Endometrial microvascular endothelial cells (primary cell): Measurements from ENCODE around the gene RHOT2. TPM values are rescaled to one million over a fixed set of nuclear protein-coding genes. Genes with fewer than 3 reads are reported as not detected.

Source experiments
- in situ Hi-C: cut with HindIII; loops from 2 replicates; pipeline ENCODE4 v1.10.0; 2017; ENCODE audit warnings: low sequenced_read_pairs, low pct_unique_long_range_greater_than_20kb; ENCODE audit errors: inconsistent ontology term
- total RNA-seq: library from RNA; depleted of rRNA; stranded (reverse); fragments of >200 nt; gene quantifications from one replicate; pipeline ENCODE4 v1.2.3, GENCODE V29; 2015; ENCODE audit errors: inconsistent ontology term

The RHOT2 gene
- total RNA-seq, 1 donor from 2014 or later, result 41.3 TPM

DNA sequence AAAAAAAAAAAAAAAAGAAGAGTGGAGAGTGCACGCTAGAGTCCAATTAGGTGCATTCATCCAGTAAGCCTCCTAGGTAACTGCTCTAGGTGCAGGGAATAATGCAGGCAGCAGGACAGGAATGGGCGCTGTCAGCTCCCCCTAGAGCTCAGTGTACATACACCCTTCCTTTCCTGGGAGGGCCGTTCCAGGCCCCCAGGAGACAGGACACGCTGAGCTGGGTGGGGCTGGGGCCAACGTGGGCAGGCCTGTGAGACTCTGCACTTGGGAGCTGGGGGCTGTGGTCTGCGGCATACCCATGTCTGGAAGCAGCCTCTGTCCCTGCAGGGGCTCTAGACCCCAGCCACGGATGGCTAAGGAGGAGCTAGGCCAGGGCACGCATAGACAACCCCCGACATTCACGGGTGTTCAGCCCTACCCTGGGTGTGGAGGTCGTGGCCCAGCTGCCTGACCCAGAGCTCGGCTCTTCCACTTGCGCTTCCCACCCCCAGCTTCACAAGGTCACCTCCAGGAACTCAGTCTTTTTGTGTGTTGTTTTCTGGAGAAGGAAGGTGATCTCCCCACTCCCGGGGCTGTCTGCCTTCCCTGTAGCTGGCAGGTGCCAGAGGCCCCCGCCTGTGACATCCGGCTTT is 52.0 kb downstream of the RHOT2 start:
- in situ Hi-C loops, result no loop called here

DNA sequence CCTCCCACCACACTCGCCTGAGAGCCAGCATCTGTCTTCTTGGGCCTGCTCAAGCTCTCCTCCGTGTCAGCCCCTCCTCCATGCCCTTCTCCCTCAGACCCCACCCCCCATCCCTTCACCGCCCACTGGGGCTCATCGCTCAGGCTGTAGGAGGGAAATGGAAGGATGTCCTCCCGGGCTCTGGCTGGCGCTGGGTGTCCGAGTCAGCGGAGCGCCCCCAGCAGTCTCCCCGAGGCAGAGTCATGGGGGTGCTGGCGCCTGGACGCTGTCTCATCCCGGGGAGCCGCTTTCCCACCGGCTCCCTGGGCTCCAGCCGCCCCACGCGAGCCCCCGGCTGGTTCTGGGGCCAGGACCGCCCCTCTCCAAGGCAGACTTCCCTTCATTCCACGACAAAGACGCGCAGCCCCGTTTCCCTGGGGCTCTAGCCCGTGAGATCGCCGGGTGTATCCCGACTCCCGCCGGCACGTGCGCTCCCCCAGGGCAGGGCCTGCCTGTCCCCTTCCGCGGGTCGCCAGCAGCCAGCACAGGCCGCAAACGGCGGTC is 52.6 kb downstream of the RHOT2 start:
- in situ Hi-C loops, result no loop called here

DNA sequence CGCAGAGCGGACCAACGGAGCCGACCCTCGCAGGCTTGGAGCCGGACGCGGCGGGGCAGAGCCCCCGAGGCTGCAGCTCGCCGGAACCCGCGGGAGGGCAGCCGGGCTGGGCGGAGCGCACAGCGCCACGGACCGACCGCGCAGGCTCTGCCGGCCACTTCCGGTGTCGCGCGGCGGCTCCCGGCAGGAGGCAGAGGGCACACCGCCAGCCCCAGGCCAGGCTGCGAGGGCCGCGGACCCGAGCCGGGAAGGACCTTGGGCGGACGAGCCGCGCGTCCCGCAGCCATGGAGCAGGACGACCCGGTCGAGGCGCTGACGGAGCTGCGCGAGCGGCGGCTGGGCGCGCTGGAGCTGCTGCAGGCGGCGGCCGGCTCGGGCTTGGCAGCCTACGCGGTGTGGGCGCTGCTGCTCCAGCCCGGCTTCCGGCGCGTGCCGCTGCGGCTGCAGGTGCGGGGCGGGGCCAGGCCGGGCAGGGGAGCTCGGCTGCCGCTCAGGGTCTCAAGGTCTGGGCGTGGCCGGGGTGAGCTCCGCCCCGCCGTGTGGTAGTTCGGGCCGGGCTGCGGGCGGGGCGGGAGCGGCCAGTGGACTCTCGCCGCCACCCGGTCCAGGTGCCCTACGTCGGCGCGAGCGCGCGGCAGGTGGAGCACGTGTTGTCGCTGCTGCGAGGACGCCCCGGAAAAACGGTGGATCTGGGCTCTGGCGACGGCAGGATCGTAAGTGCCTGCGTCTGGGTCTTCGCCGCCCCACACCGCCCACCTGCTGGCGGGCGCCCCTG is 53.2 kb downstream of the RHOT2 start, which contains the start of gene ANTKMT:
Gene ANTKMT (plus strand): TSS at position 157 of the 775 bp plus-strand sequence. CDS start 129 bp downstream, at position 286.
- in situ Hi-C loops, result no loop called here

DNA sequence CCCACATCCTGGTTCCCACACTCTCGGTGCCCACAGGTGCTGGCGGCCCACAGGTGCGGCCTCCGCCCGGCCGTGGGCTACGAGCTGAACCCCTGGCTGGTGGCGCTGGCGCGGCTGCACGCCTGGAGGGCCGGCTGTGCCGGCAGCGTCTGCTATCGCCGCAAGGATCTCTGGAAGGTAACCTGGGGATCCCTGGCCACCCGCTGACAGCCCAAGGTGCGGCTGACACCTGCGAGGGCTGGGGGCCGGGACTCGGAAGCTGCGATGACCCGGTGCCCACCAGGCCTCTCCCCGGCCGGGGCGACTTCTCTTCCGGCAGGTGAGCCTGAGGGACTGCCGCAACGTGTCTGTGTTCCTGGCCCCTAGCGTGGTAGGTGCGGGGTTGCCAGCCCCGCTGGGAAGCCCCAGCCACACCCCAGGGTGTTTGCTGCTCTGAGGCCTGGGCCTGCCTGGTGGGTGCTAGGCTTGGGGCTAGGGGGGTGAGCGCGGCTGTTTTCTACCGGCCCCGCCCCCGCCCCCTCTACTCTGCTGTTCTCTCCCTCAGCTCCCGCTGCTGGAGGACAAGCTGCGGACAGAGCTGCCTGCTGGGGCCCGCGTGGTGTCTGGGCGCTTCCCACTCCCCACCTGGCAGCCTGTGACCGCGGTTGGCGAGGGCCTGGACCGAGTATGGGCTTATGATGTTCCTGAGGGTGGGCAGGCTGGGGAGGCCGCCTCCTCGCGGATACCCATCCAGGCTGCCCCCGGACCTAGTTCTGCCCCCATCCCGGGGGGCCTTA is 54.0 kb downstream of the RHOT2 start:
- in situ Hi-C loops, result no loop called here

DNA sequence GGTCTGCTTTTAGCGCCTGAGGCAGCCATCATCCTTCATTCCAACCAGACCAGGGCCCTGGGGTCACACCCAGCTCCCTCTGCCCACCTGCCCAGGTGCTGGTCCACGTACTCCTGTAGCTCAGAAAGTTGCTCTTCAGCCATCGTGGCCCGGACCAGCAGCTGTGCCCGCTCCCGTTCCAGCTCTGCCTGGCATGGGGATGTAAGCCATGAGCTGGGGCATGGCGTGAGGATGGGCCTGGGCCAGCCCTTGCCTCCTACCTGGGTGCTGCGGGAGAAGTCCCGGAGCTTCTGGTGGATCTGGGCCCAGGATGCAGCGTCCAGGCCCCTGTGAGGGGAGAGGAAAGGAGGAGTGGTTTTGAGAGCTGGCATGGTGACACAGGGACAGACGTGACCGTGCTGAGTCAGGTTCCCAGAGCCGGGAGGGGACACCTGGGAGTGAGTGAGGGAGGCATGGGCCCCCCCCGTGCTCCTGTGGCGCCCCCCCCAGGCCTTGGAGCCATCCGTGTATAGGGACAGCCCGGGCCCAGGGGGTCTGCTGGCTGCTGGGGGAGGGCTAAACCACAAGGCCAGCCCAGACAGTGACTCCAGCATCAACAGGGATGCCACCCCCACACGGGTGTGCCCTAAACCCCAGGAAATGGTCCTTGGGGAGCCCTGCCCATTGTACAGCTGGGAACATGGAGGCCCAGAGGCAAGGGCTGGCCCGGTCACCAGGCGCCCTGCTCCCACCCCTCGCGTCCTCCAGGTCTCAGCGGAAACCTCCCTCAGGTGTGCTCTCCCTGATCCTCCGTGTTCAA is 55.1 kb downstream of the RHOT2 start:
- in situ Hi-C loops, result no loop called here

DNA sequence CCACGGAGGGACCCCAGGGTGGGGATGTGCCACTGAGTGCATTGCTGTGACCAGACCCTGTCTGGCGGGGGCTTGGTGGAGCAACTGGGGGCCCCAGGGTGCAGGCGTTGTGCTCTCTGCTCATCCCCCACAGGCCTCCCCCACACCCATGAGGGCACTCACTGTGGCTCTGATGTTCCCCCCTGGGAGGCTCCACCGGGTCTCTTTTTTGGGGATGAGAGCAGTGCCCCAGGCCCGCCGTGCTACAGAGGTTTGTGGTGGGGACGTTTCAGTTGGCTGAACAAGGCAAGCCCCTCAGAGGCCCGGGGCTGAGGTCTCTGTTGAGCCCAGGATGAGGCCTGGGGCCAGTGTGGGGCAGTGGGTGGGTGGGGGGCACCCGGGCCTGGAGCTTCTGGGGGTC is 55.8 kb downstream of the RHOT2 start:
- in situ Hi-C loops, result no loop called here

Other genes with a start within 250 kb of the RHOT2 start
- 41.7 TPM for gene RAB11FIP3, start 242.5 kb upstream of the RHOT2 start, total RNA-seq
- 60.2 TPM for gene CAPN15, start 140.4 kb upstream of the RHOT2 start, total RNA-seq
- gene PRR35, start 107.7 kb upstream of the RHOT2 start, total RNA-seq, result not detected
- not detected for gene NHLRC4, start 101.1 kb upstream of the RHOT2 start, total RNA-seq
- gene PIGQ, start 98.2 kb upstream of the RHOT2 start, total RNA-seq, result 29.1 TPM
- gene RAB40C, start 78.1 kb upstream of the RHOT2 start, total RNA-seq, result 9.9 TPM
- not detected for gene WFIKKN1, start 37.1 kb upstream of the RHOT2 start, total RNA-seq
- gene METTL26, start 31.8 kb upstream of the RHOT2 start, total RNA-seq, result 119 TPM
- 23.4 TPM for gene MCRIP2, start 26.3 kb upstream of the RHOT2 start, total RNA-seq
- gene WDR90, start 18.8 kb upstream of the RHOT2 start, total RNA-seq, result 39.7 TPM
- 2.1 TPM for gene RHBDL1, start 7.5 kb downstream of the RHOT2 start, total RNA-seq
- gene STUB1, start 12.3 kb downstream of the RHOT2 start, total RNA-seq, result 229 TPM
- gene JMJD8, start 16.2 kb downstream of the RHOT2 start, total RNA-seq, result 68.2 TPM
- gene WDR24, start 22.3 kb downstream of the RHOT2 start, total RNA-seq, result 6.3 TPM
- not detected for gene FBXL16, start 37.7 kb downstream of the RHOT2 start, total RNA-seq
- gene METRN, start 47.0 kb downstream of the RHOT2 start, total RNA-seq, result 17.2 TPM
- gene ANTKMT, start 53.0 kb downstream of the RHOT2 start, total RNA-seq, result 14.0 TPM
- not detected for gene CCDC78, start 58.3 kb downstream of the RHOT2 start, total RNA-seq
- gene HAGHL, start 59.0 kb downstream of the RHOT2 start, total RNA-seq, result not detected
- 34.5 TPM for gene CIAO3, start 72.9 kb downstream of the RHOT2 start, total RNA-seq
- not detected for gene MSLN, start 92.6 kb downstream of the RHOT2 start, total RNA-seq
- 77.6 TPM for gene RPUSD1, start 120.2 kb downstream of the RHOT2 start, total RNA-seq
- 33.9 TPM for gene CHTF18, start 120.5 kb downstream of the RHOT2 start, total RNA-seq
- gene GNG13, start 132.6 kb downstream of the RHOT2 start, total RNA-seq, result not detected